Measurements from ENCODE around the gene IFNLR1.

DNA sequence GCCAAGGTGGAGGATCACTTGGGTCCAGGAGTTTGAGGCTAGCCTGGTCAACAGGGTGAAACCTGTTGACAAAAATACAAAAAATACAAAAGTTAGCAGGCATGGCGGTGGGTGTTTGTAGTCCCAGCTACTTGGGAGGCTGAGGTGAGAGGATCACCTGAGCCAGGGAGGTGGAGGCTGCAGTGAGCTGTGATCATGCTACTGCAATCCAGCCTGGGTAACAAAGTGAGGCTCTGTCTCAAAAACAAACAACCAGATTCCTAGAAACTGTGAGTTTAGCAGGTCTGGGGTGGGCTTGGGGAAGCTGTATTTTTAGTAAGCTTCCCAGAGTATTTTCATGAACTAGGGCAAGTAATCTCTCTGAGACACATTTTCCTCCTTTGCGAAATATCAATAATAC is 70.0 kb downstream of the IFNLR1 start:
- TF ChIP-seq TAF1 (IDR thresholded peaks at IDR 0.05; ENCODE audit: borderline replicate concordance, insufficient read depth, low read length) (no peak), POLR2AphosphoS5 (IDR thresholded peaks at IDR 0.05; ENCODE audit: low read depth, low read length) (no peak), SIN3A (IDR thresholded peaks at IDR 0.05; ENCODE audit: borderline replicate concordance, insufficient read depth, low read length) (no peak), FOXP2 (optimal IDR thresholded peaks at IDR 0.05; ENCODE audit: borderline replicate concordance, extremely low read depth, extremely low read length, insufficient read depth) (no peak)
- TF ChIP-seq, protein P1, sequence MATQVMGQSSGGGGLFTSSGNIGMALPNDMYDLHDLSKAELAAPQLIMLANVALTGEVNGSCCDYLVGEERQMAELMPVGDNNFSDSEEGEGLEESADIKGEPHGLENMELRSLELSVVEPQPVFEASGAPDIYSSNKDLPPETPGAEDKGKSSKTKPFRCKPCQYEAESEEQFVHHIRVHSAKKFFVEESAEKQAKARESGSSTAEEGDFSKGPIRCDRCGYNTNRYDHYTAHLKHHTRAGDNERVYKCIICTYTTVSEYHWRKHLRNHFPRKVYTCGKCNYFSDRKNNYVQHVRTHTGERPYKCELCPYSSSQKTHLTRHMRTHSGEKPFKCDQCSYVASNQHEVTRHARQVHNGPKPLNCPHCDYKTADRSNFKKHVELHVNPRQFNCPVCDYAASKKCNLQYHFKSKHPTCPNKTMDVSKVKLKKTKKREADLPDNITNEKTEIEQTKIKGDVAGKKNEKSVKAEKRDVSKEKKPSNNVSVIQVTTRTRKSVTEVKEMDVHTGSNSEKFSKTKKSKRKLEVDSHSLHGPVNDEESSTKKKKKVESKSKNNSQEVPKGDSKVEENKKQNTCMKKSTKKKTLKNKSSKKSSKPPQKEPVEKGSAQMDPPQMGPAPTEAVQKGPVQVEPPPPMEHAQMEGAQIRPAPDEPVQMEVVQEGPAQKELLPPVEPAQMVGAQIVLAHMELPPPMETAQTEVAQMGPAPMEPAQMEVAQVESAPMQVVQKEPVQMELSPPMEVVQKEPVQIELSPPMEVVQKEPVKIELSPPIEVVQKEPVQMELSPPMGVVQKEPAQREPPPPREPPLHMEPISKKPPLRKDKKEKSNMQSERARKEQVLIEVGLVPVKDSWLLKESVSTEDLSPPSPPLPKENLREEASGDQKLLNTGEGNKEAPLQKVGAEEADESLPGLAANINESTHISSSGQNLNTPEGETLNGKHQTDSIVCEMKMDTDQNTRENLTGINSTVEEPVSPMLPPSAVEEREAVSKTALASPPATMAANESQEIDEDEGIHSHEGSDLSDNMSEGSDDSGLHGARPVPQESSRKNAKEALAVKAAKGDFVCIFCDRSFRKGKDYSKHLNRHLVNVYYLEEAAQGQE (IDR thresholded peaks at IDR 0.05; ENCODE audit: insufficient read depth in 1 of 2, low read depth in 2 of 2, low read length in 2 of 2), result no peak

Data from PFSK-1 (cell line).